Activated CD8-positive, alpha-beta memory T cell treated with anti-CD3 and anti-CD28 coated beads, Interleukin-2, amount 50 U/mL, for 4 hours (primary cell): Measurements from ENCODE around the gene DOC2A.

Experiments
- DNase-seq: peaks from one replicate; pipeline ENCODE4 v3.0.0-alpha.2; 2020

Gene DOC2A

GRCh38 chr16:29987371-29988085 is 23.3 kb downstream of the DOC2A start:
- no peak for DNase-seq

GRCh38 chr16:29986931-29987330 is 23.9 kb downstream of the DOC2A start:
- DNase-seq: no peak

GRCh38 chr16:29986231-29986630 is 24.6 kb downstream of the DOC2A start:
- DNase-seq: no peak

GRCh38 chr16:29985271-29985811 is 25.5 kb downstream of the DOC2A start:
- DNase-seq: no peak

- DNase-seq: no peak
These were observed 26.1 kb downstream of the DOC2A start for GRCh38 chr16:29984764-29985147.

GRCh38 chr16:29984137-29984763 is 26.6 kb downstream of the DOC2A start:
- DNase-seq: no peak

GRCh38 chr16:29983420-29984136 is 27.2 kb downstream of the DOC2A start:
- DNase-seq: no peak

- no peak for DNase-seq
These were observed 28.0 kb downstream of the DOC2A start for GRCh38 chr16:29982560-29983419.

- DNase-seq: no peak
These were observed 32.1 kb downstream of the DOC2A start for GRCh38 chr16:29978564-29979270.

- DNase-seq: no peak
These were observed 32.7 kb downstream of the DOC2A start for GRCh38 chr16:29978081-29978480.

- DNase-seq: no peak
These were observed 33.6 kb downstream of the DOC2A start for GRCh38 chr16:29977063-29977825.

- no peak for DNase-seq
These were observed 34.9 kb downstream of the DOC2A start for GRCh38 chr16:29975811-29976511.

GRCh38 chr16:29975134-29975538 is 35.7 kb downstream of the DOC2A start:
- no peak for DNase-seq

GRCh38 chr16:29974291-29975133 is 36.3 kb downstream of the DOC2A start:
- no peak for DNase-seq

GRCh38 chr16:29973384-29974246 is 37.2 kb downstream of the DOC2A start, which contains the start of gene TAOK2:
Gene TAOK2 (plus strand): TSS chr16:29973868. CDS start chr16:29977773, 3,905 bp downstream.
- DNase-seq: peak; percentile 93

- no peak for DNase-seq
These were observed 37.8 kb downstream of the DOC2A start for GRCh38 chr16:29972992-29973383.

- DNase-seq: no peak
These were observed 38.3 kb downstream of the DOC2A start for GRCh38 chr16:29972500-29972899.

- DNase-seq: no peak
These were observed 39.5 kb downstream of the DOC2A start for GRCh38 chr16:29971304-29971703.

- no peak for DNase-seq
These were observed 42.6 kb downstream of the DOC2A start for GRCh38 chr16:29968205-29968604.
